ENCODE data around the gene RASGEF1C.

DNA sequence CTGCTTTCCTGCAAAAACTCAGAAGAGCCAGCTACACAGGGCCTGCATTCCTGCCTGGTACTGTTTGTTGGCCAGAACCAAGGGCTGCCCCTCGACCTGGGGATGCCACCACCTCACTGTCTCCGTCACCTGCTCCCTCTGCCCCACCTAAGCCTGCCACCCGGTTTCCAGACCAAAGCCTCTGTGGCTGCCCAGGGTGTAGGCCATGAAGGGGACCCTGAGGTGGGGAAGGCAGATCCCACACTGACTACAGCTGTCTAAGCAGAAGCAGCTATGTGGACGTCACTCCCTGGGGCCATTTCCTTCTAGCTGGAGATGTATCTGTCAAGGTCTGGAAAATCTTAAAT is 35.8 kb downstream of the RASGEF1C start:
- no peak for TF ChIP-seq ZNF274 (IDR thresholded peaks at IDR 0.05; ENCODE audit: low read depth, low read length)
- TF ChIP-seq SUZ12 (IDR thresholded peaks at IDR 0.05; ENCODE audit: extremely low read depth, insufficient read depth, insufficient read length): no peak

Data from NT2/D1 (cell line).